ENCODE results near the gene NUDT4. TPM values are rescaled to one million over a fixed set of nuclear protein-coding genes. Genes with fewer than 3 reads are reported as not detected.
"Not testable (repeated sequence)": the region's sequence is repeated elsewhere in the genome, so short reads cannot be mapped to it uniquely, and the experiment has no call there.

The NUDT4 gene
- total RNA-seq, 1 experiment from 2014 or later, result 30.2 TPM

DNA sequence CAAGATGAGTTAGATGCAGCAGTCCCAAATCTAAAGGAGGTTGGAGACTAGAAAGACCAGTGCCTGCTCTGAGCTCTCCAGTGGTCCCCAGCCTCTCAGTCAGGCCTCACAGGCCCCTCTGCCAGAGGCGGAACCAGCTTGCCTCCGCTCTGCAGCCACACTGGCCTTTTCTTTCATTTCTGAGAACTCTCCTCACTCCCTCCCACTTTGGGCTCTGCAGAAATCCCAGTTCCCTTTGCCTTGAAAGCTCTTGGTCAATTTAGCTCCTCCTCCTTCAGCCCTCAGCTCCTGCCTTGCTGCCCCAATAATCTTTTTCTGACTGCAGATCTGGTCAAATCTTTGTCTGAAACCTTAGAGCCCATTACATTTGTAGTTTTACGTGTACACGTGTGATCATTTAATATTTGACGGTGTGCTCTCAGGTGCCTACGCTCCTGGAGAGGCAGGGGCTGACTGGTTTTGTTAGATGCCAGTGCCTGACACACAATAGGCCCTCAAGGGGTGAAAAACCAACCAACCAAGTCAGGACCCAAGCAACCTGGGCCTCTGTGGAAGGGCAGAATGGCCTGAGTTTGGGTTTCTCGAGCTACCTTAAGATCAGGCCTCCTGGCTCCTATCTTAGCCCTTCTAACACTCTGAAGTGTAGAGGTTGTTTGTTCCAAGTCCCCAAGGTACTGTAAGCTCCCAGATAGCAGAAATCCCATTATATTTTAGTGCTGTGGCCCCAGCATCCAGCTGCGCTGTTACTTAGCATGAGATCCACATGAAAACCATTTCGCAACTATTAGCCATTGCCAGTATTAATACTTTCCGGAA is 1.1 kb upstream of the NUDT4 start:
- H3K9me2 ChIP-seq (replicated peaks; ENCODE audit: low read length), result no peaks in the 10 kb centered on the region
- peak overlapping the region; percentile 89 for H2AFZ ChIP-seq (ENCODE audit: low read length)
- H3K4me2 ChIP-seq (ENCODE audit: low read length), result peak overlapping the region; percentile 90
- H3F3A ChIP-seq (ENCODE audit: low read length, unreplicated experiment), result no peaks in the 10 kb centered on the region
- TF ChIP-seq CTCF (conservative IDR thresholded peaks at IDR 0.05; ENCODE audit: low read depth, low read length) (no peak), EZH2 (IDR thresholded peaks at IDR 0.05; ENCODE audit: low read length, unreplicated experiment) (no peak), EZH2phosphoT487 (IDR thresholded peaks at IDR 0.05; ENCODE audit: borderline replicate concordance, low read length) (no peak)
- ATAC-seq (no peak), DNase-seq (peak; percentile 21)
- no peaks in the 10 kb centered on the region for H3K27me3 ChIP-seq (ENCODE audit: low read length)
- H3K4me3 ChIP-seq (ENCODE audit: low read length), result peak overlapping the region; percentile 74
- peaks cover 35% of the 10 kb centered on the region for H3K79me2 ChIP-seq (ENCODE audit: low read length)
- BruUV-seq (replicated peaks), result no TSS peak
- ChIA-PET POLR2A (ENCODE audit: unreplicated experiment) (interaction anchor here (0.5 to 0.7 kb wide), 3 partner anchors 53 to 389 kb away, joined by 3 to 15 read pairs (median 8); no protein-coding TSS in a partner anchor), CTCF (interaction anchor here (0.6 kb wide), 1 partner anchor 118 kb away, joined by 4 read pairs; no protein-coding TSS in a partner anchor)
- H3K4me1 ChIP-seq (ENCODE audit: insufficient read depth, low read length), result peaks cover 28% of the 10 kb centered on the region
- H3K36me3 ChIP-seq (ENCODE audit: low read depth, low read length), result no peaks in the 10 kb centered on the region
- peaks cover 30% of the 10 kb centered on the region for H4K20me1 ChIP-seq (ENCODE audit: low read length)
- intact Hi-C loops (cut with micrococcal nuclease), result loop anchor here (1.0 to 10.0 kb wide), 6 partner anchors 49 to 284 kb away; no protein-coding TSS in a partner anchor
- peak overlapping the region; percentile 80 for H3K9ac ChIP-seq (ENCODE audit: low read length)
- no peak overlapping the region for H3K27ac ChIP-seq (ENCODE audit: low read length)
- H3K9me3 ChIP-seq (ENCODE audit: low read length), result no peaks in the 10 kb centered on the region

DNA sequence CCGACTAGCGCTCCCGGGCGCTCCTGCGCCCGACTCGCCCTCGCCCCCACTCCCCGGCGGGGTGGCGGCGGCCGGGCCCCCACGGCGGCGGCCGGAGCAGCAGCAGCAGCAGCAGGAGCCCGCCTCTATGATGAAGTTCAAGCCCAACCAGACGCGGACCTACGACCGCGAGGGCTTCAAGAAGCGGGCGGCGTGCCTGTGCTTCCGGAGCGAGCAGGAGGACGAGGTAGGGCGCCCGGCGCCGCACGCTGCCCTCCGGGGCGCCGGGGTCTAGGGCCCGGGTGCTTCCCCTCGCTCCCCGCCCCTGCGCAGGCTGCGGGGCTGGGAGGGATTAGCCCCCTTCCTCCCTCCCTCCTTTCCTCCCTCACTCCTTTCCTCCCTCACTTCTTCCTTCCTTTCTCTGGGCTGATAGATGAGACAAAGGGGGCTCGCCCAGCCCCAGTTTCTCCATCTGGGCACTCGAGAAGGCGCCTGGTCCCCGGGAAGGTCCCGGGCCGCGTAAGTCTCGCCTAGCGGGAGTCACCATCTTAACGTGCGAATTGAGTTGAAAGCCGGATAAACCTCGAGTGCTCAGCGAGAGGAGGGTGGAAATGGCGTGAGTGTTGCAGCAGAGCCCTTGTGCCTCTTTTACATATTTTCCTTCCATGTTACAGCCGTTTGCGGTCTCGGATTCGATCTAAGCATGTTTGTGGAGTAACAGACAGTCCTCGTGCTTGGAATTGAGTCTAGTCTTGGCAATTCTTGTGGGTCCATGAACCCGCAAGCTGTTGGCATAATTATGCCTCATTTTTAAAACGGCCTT is 672 bp downstream of the NUDT4 start:
- Histone ChIP-seq H2AFZ (ENCODE audit: low read length) (peak overlapping the region; percentile 84), H3K79me2 (ENCODE audit: low read length) (peaks cover 52% of the 10 kb centered on the region), H3K27ac (ENCODE audit: low read length) (peak overlapping the region; percentile 15; the same call in 1 of the 2 replicates), H3K9ac (ENCODE audit: low read length) (peak overlapping the region; percentile 80), H3K4me2 (ENCODE audit: low read length) (peak overlapping the region; percentile 86), H3K4me3 (ENCODE audit: low read length) (peak overlapping the region; percentile 97), H4K20me1 (ENCODE audit: low read length) (peaks cover 31% of the 10 kb centered on the region), H3K4me1 (ENCODE audit: insufficient read depth, low read length) (peaks cover 30% of the 10 kb centered on the region)
- H3K9me3 ChIP-seq (ENCODE audit: low read length); H3K27me3 ChIP-seq (ENCODE audit: low read length); H3K9me2 ChIP-seq (replicated peaks; ENCODE audit: low read length); H3K36me3 ChIP-seq (ENCODE audit: low read depth, low read length); BruUV-seq (replicated peaks); POLR2A ChIA-PET (ENCODE audit: unreplicated experiment); CTCF ChIA-PET; H3F3A ChIP-seq (ENCODE audit: low read length, unreplicated experiment): not testable (repeated sequence)
- DNase-seq (peak; percentile 51), ATAC-seq (peak; percentile 29)
- intact Hi-C loops (cut with micrococcal nuclease), result loop anchor here (5.0 to 10.0 kb wide), 4 partner anchors 51 to 286 kb away; no protein-coding TSS in a partner anchor

- Histone ChIP-seq H3K36me3 (ENCODE audit: low read depth, low read length) (no peaks in the 10 kb centered on the region; the same call in 1 of the 2 replicates), H3K79me2 (ENCODE audit: low read length) (peaks cover 58% of the 10 kb centered on the region), H3K9me3 (ENCODE audit: low read length) (no peaks in the 10 kb centered on the region), H3K4me1 (ENCODE audit: insufficient read depth, low read length) (peaks cover 30% of the 10 kb centered on the region), H3K4me2 (ENCODE audit: low read length) (peak overlapping the region; percentile 86), H3K27ac (ENCODE audit: low read length) (peak overlapping the region; percentile 15; the same call in 1 of the 2 replicates), H3K4me3 (ENCODE audit: low read length) (peak overlapping the region; percentile 97), H3K9me2 (replicated peaks; ENCODE audit: low read length) (no peaks in the 10 kb centered on the region), H4K20me1 (ENCODE audit: low read length) (peaks cover 31% of the 10 kb centered on the region), H3K27me3 (ENCODE audit: low read length) (no peaks in the 10 kb centered on the region), H3K9ac (ENCODE audit: low read length) (peak overlapping the region; percentile 80), H2AFZ (ENCODE audit: low read length) (peak overlapping the region; percentile 84), H3F3A (ENCODE audit: low read length, unreplicated experiment) (no peaks in the 10 kb centered on the region)
- intact Hi-C loops (cut with micrococcal nuclease), result loop anchor here (1.0 to 10.0 kb wide), 5 partner anchors 52 to 392 kb away; no protein-coding TSS in a partner anchor
- ChIA-PET CTCF (no interaction called here), POLR2A (ENCODE audit: unreplicated experiment) (no interaction called here)
- ATAC-seq (no peak), DNase-seq (no peak)
- no TSS peak for BruUV-seq (replicated peaks)
- TF ChIP-seq CTCF (conservative IDR thresholded peaks at IDR 0.05; ENCODE audit: low read depth, low read length), result no peak
- TF ChIP-seq EZH2phosphoT487 (IDR thresholded peaks at IDR 0.05; ENCODE audit: borderline replicate concordance, low read length), result no peak
- TF ChIP-seq EZH2 (IDR thresholded peaks at IDR 0.05; ENCODE audit: low read length, unreplicated experiment), result no peak
These were observed 1.2 kb downstream of the NUDT4 start for GRCh38 chr12:93378998-93379325.

Measured in PC-3 (cell line).